D341Med (cell line): ENCODE results near the gene RASA2.
"Not testable (repeated sequence)": the region's sequence is repeated elsewhere in the genome, so short reads cannot be mapped to it uniquely, and the experiment has no call there.

Experiments
- DNase-seq: peaks from one replicate; pipeline ENCODE4 v3.0.0; 2012; ENCODE audit warnings: low spot score

The RASA2 gene

DNA sequence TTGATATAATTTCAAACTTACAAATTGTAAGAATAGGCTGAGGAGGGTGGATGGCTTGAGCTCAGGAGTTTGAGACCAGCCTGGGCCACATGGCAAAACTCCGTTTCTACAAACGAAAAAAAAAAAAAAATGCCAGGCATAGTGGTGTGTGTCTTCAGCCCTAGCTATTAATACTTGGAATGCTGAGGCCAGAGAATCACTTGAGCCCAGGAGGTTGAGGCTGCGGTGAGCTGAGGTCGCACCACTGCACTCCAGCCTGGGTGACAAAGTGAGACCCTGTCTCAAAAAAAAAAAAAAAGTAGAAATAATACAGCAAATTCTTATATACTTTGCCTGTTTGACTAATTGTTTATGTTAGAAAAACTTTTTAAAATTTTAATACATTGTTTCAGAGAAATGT, 10.8 kb downstream of the RASA2 start:
- DNase-seq, result not testable (repeated sequence)

DNA sequence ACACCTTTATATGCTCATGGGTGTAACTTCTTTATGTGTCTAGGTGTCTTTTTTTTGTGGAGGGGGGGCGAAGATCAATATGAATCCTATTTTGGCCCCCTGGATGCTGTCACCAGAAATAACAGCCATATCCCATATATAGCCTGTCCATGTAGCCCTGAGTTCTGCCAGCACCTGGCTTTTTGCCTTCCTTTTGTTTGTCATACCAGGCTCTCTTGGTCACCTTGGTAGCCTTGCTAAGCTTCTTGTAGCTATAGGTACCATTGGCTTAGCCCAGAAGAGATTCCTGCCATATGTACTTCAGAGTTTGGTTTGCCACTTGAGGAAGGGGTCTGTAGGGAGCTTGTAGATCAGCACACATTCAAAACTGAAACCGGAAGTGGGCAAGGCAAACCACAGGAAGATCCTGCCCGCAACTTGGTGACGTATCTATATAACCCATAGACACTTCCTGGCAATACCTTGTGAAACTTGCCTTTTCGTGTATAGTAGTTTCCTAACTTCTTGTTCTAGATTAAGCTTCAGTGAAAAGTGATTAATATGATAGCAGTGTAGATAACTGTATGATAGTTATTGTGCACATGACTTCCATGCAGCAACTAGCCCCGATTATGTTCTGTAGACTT, 11.9 kb downstream of the RASA2 start:
- DNase-seq, result no peak

DNA sequence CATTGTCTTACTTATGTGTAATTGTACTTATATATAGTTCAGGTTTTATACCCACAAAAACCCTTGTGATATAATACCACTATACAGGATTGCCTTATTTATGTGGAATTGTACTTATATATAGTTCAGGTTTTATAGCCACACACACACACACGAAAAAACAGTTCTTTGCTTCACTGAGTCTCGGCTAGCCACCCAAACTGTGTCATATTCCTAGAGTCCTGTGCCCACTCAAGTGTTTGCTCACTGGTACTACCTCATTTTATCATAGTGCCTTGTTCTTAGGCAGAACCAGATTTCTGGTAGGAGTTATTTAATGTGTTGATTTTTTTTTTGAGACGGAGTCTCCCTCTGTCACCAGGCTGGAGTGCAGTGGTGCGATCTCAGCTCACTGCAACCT, 12.5 kb downstream of the RASA2 start:
- DNase-seq, result no peak

DNA sequence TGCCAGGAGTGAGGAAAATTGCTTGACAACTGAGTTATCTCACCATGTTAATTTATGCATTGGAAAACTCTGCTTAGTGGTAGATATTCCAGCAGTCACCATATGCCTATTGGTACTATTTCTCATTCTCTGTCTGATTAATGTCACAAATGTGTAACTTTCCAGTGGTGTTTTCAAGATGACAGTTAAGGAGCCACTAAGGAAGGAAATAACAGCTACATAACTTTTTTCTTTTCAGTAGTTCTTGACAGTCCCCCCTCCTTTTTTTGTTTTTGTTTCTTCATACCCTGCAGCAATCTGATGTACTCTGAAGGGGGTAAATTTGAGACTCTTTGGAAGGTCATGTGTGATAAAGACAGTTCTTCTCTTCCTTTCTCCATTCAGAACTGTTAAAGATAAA, 13.1 kb downstream of the RASA2 start:
- no peak for DNase-seq

DNA sequence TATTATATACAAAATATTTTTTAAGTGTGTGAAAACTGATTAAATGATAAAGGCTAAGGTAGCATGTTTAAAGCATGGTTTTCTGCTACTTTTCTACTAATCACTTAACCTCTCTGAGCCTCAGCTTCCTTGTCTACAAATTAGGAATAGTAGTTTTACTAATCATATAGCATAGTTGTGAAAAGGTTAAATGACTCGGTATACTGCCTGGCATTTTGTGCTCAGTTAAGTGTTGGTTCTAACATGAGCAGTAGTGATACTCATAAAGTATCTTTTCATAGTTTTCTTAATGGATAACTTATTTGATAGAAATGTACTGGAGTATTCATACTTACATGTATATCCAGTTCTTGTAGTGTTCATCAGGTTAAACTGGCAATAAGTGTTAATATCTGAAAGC, 13.6 kb downstream of the RASA2 start:
- DNase-seq, result no peak

DNA sequence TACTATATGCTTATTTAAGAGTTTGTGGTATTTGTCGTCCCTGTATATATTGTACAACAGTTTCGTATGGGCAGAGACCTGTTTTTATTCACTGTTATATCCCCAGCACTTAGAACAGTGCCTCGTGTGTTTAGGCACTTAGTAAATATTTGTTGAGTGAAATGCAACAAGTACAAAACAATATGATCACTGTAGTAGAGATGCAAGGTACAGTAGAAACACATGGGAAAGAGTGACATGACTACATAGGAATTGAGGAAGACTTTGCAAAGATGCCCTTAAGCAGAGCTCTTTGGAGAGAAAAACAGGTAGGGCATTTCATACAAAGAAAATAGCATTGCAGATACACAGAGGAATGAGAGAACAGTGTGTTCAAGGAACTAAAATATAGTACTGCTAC, 18.3 kb downstream of the RASA2 start:
- DNase-seq, result no peak

DNA sequence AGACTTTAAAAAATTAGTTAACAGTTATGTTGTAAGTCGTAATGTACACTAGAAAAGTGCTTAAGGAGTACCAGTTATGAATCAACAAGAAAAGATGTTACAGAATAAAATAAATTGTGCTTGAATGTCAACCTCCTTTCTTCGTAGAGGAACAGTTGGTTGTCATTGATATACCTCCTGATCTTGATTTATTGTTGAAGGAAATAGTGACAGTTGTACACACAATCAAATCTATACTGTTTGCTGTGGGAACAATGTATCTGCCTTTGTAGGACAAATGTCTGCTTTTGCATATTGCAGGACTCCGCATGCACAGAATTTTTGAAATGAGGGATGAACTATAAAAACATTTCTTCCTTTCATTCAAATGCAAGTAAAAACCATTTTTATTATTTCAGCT, 19.2 kb downstream of the RASA2 start:
- DNase-seq, result no peak

DNA sequence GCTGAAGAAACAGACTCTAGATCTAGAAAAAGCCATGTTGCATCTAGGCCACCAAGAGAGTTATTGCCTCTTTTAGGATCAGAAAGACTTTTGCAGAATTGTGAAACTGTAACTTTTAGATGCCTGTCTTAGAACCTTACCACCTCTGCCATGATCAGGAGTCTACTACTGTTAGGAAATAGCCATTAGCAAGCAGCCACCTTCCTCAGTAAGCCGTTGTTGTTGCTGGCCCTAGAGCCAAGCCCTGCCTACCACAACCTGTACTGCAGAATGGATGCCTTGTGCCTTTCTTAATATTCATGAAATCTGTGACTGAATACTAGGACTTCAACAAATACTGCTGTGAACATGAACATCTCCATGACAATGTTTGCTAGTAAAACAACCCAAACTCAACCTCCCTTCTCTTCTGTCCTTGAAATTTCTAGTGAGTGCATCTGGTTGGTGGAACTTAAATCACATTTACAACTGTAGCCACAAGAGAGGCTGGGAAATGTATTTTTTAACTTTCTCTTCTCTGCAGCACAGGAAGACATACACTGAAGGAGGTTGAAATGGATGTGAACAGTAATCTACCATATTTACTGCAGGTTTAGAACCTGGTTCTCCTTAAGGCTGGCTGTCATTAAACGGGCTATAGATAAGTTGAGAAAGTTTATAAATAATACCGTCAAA, 20.7 kb downstream of the RASA2 start:
- no peak for DNase-seq

DNA sequence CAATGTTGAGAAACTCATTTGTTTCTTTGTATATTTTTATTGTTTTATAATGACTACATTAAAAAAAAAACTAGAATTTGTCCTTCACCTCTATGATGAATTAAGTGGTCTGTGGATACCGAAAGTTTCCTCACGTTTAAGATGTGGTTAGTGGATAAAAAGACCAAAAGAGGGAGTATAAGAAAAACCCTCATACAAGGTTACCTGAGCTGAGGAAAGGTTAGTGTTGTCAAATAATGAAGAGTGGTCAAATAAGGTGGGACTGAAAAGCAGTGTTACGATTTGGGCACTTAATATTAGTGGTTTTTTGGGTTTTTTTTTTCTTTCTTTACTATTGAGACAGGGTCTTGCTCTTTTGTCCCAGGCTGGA, 21.2 kb downstream of the RASA2 start:
- DNase-seq, result no peak

DNA sequence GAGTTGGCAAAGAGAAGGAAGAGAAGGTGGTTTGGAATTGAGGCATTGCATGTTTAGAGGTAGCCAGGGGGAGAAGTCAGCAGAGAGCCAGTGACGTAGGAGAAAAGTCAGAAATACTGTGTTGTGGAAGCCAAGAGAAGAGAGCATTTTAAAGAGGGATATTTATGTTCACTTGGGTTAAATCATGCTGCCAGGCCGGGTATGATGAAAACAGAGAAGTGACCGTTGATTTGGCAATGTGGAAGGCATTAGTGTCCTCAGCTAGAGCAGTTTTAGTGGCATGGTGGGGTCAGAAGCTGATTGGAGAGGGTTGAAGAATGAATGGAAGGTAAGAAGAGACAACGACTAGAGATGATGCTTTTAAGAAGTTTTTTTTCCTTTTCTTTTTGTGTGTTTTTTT, 24.5 kb downstream of the RASA2 start:
- no peak for DNase-seq

DNA sequence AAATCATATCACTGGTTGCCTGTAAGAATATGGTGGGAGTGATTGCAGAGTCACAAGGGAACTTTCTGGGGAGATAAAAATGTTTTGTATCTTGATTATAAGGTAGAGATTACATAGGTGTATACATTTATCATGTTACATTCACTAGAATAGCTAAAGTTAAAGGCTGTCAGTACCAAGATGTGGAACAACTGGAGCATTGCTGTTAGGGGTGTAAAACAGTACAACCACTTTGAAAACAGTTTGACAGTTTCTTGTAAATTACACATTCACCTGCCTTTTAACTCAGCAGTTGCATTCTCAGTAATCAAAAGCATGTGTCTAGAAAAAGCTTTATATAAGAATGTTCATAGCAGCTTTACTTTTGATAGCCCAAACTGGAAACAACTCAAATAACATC, 27.6 kb downstream of the RASA2 start:
- no peak for DNase-seq

DNA sequence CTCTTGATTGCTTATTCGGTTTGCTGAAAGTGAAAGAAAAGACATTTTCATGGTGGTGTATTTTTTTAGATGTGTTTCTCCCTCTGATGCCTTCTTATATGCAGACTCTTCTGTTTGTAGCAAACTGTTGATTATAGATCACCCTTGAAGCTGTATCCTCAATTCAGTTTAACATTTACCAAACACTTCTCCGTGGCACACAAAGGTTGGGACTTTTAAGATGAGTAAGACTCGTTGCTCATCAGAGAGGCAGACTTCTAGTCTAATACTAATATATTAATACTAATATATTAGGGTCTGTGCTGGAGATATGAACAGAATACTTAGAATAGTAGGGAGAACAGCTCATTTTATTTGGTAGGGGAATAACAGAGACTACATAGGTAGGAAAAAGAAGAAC, 32.8 kb downstream of the RASA2 start:
- DNase-seq, result no peak

DNA sequence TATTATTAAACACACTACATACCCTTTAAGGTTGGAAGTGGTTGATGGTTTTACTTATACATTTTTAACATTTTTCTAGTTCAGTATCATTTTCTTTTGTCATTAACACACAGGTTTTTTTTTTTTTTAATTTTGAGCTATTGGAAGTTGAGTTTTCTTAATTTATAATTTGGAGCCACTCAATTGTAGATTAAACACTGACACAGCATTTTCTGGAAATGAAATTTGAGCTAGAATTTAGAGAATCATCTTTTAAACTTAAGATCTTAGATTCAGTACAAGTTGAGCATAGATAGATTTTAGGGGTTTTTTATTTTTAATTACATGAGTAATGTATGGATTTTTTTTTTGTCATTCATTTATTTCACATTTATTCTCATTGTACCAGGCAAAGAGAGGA, 35.0 kb downstream of the RASA2 start:
- DNase-seq, result no peak

DNA sequence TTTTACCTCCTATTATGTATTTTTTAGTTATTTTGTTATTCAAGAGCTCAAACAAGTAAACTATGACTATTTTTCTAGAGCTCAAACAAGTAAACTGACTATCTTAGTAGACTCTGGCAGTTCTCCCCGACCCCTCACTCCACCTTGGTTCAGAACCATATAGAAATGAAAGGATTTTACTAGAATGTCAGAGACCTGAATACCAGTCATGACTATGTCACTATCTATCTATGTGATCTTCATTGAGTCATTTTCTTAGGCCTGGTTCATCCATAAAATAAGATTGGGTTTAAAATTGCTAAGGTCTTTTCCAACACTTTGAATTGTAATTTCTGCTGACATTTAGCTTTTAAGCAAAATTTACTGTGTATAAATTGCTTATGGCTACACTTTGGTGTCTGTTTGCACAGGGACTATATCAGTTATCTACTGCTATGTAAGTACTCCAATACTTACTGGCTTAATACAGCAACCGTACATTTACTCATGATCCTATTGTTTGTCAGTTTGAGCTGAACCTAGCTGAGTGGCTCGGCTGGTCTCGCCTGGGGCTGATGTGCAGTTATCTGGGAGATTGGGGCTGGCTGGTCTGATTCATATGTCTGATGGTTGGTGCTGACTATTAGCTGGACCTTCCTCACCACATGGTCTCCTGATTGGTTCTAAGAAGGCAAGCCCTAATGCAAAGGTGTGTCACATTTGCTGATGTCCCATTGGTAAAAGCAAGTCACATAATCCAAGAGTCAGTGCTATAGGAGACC, 37.0 kb downstream of the RASA2 start:
- DNase-seq, result no peak

DNA sequence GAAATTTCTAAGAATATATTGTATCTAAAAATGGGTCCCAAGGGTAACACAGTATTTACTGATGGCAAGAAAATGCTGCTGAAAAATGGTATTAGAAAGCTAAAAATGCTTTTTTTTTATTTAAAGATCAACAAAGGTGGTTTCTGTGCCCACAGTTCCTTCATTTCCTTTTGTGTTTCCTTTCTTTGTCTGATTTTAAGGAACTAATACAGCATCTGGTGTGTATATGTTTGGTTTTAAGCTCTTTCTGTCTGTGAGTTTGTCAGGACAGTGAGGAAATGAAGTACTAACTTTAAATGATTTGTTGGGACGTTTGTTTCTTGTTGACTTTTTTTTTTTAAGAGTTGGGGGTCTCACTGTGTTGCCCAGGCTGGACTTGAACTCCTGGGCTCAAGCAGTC, 38.2 kb downstream of the RASA2 start:
- no peak for DNase-seq

DNA sequence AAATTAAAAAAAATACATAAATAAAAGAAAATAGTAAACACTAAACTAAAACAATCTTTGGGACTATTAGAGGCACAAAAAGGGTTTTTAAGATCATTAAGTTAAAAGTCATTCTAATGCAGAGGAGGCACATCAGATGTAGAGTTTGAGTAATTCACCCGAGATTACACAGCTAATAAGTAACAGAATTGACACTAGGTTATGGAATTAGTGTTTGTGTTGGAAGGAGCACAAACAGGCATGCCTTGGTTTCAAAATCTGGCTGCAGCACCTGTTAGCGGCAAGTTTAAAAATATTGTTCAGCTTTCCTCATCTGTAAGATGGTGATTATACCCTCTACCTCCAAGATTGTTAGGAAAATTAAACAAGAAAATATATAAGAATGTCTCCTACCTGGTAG, 39.0 kb downstream of the RASA2 start:
- DNase-seq, result no peak

DNA sequence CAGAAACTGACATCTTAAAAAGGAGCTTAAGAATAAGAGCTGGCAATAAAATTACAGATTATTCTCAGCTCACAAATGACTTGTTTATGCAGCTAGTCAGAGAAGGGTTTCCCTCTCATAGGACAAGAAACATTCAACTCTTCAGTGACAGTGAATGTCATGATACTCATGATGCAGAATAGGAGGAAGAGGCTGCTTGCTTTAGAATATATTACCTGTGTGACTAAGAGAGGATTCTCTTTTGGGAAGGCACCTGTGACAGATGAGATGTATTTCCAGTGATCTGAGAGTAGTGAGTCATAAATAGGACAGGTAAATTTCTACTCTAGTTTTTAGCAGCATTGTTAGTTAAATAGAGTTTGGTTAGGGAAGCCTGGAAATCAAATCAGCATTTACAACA, 39.9 kb downstream of the RASA2 start:
- no peak for DNase-seq

DNA sequence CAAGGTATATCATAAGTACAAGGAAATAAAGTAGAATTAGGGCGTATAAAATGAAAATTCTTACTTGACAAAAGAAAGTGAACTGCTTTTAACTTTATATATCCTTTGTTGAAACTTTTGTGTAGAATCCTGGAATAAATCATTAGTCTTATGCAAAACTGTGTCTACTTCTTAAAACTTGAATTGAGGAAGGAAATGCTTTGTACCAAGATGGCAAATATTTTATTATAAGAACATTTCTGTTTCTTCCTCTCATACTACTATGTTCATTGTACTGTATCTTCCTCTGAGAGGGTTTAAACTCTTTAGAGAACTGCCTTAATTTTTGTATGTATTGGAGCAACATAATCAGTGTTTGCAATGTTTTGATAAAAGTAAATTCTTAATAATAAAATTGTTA, 42.0 kb downstream of the RASA2 start:
- DNase-seq, result no peak

DNA sequence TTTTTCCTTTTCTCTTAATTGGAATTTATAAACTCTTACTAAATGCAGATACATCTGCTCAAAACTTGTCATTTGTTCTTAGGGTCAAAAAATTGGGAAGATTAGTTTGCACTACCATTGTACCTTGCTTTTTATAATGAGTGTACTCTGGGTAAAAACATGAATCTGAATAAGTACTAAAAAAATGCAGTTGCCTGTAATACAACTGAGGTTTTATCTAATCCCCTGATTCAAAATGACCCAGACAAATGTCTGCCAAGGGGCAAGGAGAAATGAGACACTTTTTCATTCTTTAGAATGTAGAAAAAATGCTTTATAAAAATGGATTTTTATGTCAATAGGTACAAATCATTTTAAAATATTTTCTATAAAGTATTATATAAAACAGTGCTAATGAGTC, 42.4 kb downstream of the RASA2 start:
- DNase-seq, result no peak

DNA sequence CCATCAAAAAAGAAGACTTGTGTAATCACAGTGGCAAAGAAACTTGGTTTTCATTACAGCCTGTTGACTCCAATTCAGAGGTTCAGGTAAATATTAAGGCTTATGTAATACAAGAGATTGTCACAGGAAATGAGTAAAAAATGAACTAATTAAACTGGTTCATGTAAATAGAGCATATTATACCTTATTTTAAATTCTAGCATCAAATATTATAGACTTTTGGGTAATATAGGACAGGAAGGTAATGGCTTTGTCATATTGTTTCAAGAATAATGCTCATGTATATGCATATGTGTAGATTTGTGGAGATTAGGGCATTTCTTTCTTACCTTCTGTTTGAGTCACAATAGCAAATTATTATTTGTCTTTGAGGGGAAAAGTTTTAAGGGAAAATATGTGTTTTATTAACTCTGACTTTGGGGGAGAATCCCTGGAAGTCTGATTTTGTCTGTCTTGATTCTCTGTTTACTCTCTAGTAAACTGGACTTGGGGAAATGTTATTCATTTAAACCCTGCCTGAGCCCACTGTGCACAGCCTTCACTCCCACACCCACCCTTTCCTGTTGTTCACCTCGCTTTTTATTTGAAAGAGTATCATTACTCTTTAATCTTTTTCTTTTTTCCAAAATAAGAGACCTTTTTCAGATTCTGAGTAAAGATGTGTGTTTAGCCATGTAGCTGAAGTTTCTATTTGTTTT, 43.0 kb downstream of the RASA2 start:
- no peak for DNase-seq

DNA sequence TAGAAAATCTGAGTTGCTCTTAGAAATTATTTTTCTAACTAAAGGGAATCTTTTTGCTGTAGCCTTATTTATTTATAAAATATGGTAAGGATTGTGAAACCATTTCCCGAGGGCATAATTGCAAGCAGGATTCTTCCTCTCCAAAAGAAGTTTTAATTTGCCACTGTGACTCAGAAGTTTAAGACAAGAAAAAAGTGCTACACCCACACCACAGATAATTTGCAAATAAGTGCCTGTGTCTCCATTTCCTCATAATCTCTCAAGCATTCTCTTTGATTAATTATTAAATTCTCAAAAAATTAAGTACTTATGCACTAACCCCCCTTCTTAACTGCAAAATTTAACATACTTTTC, 43.6 kb downstream of the RASA2 start:
- no peak for DNase-seq

DNA sequence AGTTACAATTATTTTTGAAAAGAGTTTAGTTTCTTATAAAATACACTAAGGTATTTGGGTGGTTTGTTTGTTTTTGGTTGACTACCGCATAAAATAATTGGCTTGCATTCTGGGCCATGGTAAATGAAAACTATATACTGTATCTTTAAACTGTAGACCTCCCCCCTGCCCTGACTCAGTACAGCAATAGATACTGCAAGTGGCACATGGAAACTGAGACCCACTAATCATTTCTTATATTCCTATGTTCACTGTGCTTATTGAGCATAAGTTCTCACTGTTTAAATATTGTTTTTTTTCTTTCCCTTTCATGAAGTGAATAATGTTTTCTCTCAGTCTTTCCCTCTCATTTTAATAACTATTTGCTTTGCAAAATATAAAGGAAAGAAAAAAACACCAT, 45.8 kb downstream of the RASA2 start:
- no peak for DNase-seq

DNA sequence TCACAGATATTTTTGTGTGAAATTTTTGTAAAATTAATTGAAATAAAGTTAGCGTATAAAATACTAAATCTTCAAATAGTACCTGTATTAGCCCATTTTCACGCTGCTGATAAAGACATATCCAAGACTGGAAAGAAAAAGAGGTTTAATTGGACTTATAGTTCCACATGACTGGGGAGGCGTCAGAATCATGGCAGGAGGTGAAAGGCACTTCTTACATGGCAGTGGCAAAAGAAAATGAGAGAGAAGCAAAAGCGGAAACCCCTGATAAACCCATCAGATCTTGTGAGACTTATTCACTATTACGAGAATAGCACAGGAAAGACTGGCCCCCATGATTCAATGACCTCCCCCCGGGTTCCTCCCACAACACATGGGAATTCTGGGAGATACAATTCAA, 49.2 kb downstream of the RASA2 start:
- DNase-seq, result not testable (repeated sequence)
